NCI-H2227 treated with DMSO at 0.1 percent for 48 hours (cell line): ENCODE measurements around the gene MSX1.
A peak's percentile ranks its signal among the peaks of the same experiment; 100 is the strongest.

ENCODE experiments used
- DNase-seq: peaks from one replicate; lab custom pipeline; 2025; lab: John Stamatoyannopoulos, UW

MSX1 gene

DNA sequence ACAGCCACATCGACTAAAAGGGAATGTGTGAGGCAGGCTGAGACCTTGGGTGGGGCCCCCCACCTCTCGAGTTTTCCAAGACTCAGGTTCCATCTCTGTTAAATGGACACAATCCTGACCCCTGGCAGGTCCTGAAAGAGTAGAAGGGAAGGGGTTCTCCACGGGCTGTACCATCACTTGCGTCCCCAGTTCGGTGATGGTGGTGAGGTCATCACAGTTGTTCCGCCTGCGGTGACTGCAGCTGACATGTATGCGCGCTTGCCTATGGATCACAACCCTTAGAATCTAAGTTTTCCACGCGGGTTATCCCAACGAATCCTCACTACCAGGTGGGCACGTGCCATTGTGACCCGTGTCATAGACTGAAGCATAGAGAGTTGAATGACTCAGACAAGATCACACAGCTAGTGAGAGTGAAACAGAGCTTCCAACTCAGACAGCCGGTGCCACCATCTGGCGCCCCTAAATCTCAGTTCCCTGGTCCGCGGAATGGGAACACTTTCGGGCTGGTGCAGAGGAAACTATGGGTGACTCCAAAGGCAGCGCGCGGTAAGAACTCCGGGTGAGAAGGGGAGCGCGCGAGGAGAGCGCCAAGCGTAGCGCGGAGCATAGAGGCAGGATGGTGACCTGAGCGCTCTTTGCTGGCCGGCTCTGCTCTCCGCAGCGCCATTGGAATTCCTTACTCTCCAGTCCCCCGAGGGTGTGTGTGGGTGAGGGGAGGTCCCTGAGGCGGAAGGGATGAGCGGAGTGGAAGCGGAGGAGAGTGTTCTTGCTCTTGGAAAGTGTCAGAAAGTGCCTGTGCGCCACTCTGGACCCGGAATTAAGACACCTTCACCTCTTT lies 10.5 kb downstream of the MSX1 start:
- DNase-seq, result no peak

DNA sequence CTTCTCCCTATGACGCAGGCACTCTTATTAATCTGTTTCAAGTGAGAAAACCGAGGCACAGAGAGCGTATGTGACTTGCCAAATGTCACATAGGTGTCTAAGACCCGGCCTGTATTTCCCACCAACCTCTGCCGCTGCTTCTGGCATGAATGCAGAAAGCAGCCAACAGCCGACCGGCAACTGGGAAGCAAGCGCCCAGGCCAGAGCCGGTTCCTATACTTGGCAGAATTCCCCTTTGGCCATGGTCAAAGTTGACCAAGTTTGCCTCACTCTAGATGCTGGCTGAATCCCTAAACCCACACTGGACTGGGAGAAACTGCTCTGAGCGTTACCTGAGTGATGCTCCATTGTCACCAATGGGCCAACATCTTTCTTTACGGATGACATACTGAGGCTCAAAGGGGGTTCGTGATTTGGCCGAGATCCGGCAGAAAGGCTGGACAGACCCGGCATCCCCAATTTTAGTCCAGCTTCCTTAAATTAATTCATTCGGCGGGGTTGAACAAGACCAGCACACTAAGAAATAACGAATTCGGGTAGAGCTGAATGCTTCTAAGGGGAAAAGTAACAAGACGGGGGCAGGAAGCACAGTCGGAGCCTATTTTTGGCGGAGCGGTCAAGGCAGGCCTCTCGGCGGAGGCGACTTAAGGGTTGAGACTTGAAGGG lies 11.2 kb downstream of the MSX1 start:
- no peak for DNase-seq

- DNase-seq, result no peak
These were observed 11.7 kb downstream of the MSX1 start for GRCh38 chr4:4871242-4871572.

DNA sequence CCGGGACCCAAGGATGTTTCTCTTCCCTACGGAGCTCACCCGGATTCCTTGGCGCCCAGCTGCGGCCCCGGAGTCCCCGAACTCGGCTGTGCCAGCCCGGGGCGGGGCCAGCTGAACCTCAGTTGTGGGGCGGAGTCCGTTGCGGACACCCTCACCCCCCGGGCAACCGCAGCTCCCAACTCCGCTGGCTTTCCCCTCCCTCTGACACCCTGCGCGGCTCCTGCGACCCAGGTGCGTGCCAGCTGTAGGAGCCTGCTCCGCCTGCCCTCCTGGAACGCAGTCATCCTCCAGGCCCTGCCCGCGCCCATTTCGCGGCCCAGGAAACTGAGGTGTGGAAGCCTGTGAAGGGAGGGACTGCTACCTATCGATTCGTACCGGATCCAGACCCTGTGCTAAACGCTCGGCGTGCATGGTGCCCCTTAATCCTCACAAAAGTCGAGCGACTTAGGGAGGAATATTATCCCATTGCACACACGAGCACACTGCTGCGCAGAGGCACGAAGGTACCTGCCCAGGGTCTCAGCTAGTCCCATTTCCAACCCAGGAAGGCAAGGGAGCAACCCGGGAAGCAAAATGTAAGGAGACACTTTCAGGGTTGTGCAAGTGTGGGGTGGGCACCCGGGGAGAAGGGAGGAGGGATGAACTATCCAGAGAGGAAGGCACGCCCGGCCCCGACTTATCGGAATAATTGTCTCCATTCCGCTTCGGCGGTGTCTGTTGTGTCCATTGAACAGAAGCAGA lies 12.3 kb downstream of the MSX1 start:
- no peak for DNase-seq

DNA sequence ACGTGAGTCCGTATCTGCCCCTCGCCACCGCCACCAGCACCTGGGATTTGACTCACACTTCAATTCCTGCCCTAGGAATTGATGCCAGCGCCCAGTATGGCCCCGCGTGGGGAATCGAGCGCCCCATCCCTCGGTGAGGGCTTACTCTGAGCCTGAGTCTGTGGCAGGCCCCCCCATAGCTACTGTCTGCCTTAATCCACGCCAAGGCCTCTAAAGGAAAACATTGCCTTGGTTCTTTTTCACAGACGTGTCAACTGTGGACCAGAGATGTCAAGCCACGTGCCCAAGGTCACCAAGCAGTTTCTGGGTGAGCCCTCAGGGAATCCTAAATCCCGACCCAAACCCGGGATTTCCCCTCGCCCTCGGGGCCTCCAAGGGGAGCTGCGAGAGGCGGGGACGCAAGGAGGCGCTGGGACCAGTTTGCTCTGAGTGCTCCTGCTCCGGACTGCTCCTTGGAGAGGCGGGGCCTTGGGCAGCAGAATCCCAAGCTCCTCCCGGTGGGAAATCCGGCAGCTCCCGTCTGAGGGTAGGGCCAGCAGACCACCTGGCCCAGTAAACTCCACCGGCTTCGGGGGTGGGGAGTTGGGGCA lies 12.9 kb downstream of the MSX1 start:
- DNase-seq, result peak; percentile 8

GRCh38 chr4:4873203-4873602 lies 13.7 kb downstream of the MSX1 start:
- DNase-seq, result no peak

DNA sequence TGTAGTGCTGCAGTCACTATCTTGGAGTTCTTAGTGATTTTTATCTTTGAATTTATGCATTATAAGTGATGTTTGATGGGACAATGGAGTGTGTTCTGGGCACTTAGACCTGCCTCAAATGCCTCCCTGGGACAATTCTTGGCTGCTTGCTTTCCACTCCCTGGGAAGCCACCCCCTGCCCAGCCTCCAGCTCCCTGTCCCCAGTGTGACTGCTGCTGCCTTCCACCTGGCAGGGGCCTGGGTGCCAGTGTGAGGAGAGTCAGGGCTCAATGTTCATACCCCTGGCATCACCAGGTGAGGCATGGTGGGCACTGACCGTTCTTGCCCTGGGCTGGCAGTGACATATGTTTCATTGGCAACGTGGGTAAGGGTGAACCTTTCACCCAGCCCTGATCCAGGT lies 14.8 kb downstream of the MSX1 start:
- no peak for DNase-seq

DNA sequence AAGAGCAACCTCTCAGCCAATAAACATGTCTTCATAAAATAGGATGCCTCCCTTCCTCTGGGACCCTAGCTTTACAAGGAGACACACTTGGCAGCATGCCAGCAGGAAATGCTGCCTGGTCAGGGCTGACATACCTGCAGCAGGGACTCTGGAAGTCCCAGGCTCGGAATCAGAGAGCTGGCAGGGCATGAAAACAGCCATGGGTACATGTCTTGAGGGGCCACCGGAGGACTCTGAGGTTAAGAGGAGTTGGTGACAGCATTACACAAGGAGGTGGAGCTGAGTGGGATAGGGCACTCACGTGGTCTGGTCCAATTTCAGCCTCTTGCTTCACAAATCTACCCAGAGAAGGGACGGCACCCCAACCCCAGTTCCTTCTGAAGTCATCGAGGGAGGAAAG lies 15.7 kb downstream of the MSX1 start:
- peak; percentile 29 for DNase-seq

GRCh38 chr4:4875611-4876010 lies 16.1 kb downstream of the MSX1 start:
- no peak for DNase-seq

GRCh38 chr4:4876945-4877661 lies 17.6 kb downstream of the MSX1 start:
- DNase-seq, result no peak

DNA sequence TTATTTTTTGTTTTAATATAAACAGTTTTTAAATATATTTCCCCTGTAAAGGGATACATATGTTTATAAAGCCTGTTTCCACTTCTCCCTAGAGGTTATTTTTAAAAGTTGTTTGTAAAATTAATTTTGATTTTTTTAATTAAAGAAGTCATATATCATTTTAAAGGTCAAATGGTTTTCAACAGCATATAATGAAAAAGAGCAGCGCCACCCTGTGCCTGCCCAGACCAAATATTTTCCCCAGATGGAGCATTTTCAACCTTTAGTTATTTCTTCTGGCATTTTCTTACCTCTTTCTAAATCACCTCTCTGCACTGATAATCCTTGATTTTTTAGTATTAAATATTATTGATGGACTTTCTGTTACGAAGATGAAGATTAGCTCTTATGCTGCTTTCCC lies 21.0 kb downstream of the MSX1 start:
- no peak for DNase-seq

GRCh38 chr4:4881432-4881831 lies 22.0 kb downstream of the MSX1 start:
- no peak for DNase-seq

DNA sequence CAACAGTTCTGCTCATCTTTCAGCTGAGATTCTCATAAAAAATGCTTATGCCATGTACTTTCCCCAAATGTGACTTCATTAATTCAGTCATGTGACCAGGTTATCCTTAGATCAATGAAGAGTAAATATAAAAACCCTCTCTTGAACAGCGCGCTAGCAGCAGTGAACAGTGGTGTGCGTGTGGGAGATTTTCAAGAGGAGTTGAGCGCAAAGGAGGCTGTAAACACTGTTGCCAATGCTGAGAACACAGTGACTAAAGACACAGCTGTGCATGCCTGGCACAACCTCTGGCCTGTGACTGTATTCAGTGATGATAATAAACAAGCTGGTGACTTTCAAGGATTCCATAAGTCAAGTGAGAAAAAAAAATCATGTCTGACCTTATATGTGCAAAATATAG lies 25.1 kb downstream of the MSX1 start:
- DNase-seq, result no peak

DNA sequence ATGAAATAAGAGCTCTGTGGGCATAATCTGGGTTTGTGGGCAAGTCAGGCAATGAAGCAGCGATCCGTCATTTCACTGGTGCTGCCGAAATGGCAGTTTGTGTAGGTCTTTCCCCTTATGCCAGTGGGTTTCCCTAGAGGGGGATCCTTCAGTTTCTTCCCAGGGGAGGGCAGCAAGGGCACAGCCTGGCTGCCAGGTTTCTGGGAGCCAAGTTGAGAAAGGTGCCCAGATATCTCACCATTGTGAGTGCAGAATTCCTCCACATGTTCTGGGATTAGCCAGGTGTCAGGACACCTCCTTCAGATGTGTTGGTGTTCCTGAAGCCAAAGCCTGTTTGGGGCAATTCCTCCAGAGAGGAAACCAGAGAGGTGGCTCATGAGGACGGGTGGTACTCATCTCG lies 28.0 kb downstream of the MSX1 start:
- DNase-seq, result no peak

DNA sequence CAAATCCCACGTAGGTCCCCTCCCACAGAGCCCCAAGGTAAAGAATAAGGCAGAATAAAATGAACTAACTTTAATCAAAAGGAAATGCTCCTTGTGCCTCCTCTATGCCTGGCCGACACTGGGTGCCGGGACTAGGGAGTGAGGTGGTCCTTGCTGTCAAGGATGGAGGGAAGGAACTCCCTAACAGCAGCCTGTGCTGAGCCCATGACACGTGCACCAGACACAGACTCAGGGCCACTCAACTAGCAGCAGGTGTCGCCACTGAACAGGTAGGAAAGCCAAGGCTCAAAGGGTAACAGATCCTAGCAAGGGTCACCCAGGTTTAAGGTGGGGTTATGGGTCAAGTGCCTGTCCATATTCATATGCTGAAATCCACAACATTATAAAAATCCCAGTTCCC lies 29.2 kb downstream of the MSX1 start:
- no peak for DNase-seq

- DNase-seq, result no peak
These were observed 30.3 kb downstream of the MSX1 start for GRCh38 chr4:4889781-4890180.

- DNase-seq, result no peak
These were observed 31.2 kb downstream of the MSX1 start for GRCh38 chr4:4890574-4891255.

GRCh38 chr4:4893721-4894120 lies 34.3 kb downstream of the MSX1 start:
- DNase-seq, result no peak

- DNase-seq, result no peak
These were observed 39.9 kb downstream of the MSX1 start for GRCh38 chr4:4899202-4899925.

GRCh38 chr4:4901877-4902276 lies 42.4 kb downstream of the MSX1 start:
- no peak for DNase-seq

GRCh38 chr4:4912155-4912554 lies 52.7 kb downstream of the MSX1 start:
- no peak for DNase-seq
